ENCODE measurements around the gene SNRK. TPM values are rescaled to one million over a fixed set of nuclear protein-coding genes. Genes with fewer than 3 reads are reported as not detected.
A peak's percentile ranks its signal among the peaks of the same experiment; 100 is the strongest.

The SNRK gene
- polyA plus RNA-seq, 3 donors: 12.8 to 19.7 (median 16.1) TPM

GRCh38 chr3:43291546-43291945 lies 5.2 kb downstream of the SNRK start:
- Histone ChIP-seq H3K27me3 (ENCODE audit: control insufficient read depth in 2 of 2, insufficient read depth in 2 of 2, low read length in 2 of 2) (no peaks in the 10 kb centered on the region), H3K36me3 (replicated peaks in 1 of 2; ENCODE audit: control insufficient read depth in 1 of 2, insufficient read depth in 2 of 2, low read length in 2 of 2) (no peaks in the 10 kb centered on the region), H3K9me3 (replicated peaks in 1 of 2; ENCODE audit: control insufficient read depth in 1 of 2, insufficient read depth in 1 of 2, low read length in 2 of 2) (no peaks in the 10 kb centered on the region), H4K20me1 (ENCODE audit: insufficient read depth, low read length) (peaks cover 79% of the 10 kb centered on the region), H3K4me2 (replicated peaks; ENCODE audit: extremely low read depth, low read length, poor library complexity, severe bottlenecking) (peak overlapping the region; percentile 94), H3K9ac (ENCODE audit: insufficient read depth, low read length, poor library complexity, severe bottlenecking) (peak overlapping the region; percentile 33), H2AFZ (ENCODE audit: insufficient read depth, low read depth, low read length, poor library complexity, severe bottlenecking) (no peak overlapping the region), H3K27ac (ENCODE audit: low read depth in 1 of 2, low read length in 2 of 2) (peak overlapping the region in 1 of 2 donors; percentile 92), H3K4me1 (ENCODE audit: control insufficient read depth in 1 of 2, insufficient read depth in 2 of 2, low read length in 2 of 2) (peaks cover 80 to 93% of the 10 kb centered on the region in 2 donors), H3K4me3 (replicated peaks in 1 of 3; ENCODE audit: low read depth in 2 of 3, low read length in 3 of 3) (peak overlapping the region in 1 of 3 experiments; percentile 92), H3K79me2 (ENCODE audit: insufficient read depth, low read length) (peaks cover 99% of the 10 kb centered on the region)
- Mint-ChIP-seq H3K4me1 (peaks cover 79% of the 10 kb centered on the region), H3K27ac (peak overlapping the region; percentile 81 to 97 (median 90)), H3K9me3 (peaks cover 0 to 1% (median 0%) of the 10 kb centered on the region in 7 donors), H3K36me3 (peaks cover 15 to 16% of the 10 kb centered on the region in 2 donors), H3K4me3 (peak overlapping the region; percentile 34 to 82), H3K27me3 (ENCODE audit: low read depth in 3 of 3) (peaks cover 0 to 2% (median 0%) of the 10 kb centered on the region in 3 donors)
- DNase-seq: no peak
- no peak for TF ChIP-seq CTCF (IDR thresholded peaks at IDR 0.05)
- WGBS (ENCODE audit: insufficient coverage): no CpG with 5 or more reads among the region's 1 CpG
- intact Hi-C loops (cut with micrococcal nuclease): loop anchor here in 1 of 2 donors (5.0 kb wide), 1 partner anchor 34 kb away; no protein-coding TSS in a partner anchor

DNA sequence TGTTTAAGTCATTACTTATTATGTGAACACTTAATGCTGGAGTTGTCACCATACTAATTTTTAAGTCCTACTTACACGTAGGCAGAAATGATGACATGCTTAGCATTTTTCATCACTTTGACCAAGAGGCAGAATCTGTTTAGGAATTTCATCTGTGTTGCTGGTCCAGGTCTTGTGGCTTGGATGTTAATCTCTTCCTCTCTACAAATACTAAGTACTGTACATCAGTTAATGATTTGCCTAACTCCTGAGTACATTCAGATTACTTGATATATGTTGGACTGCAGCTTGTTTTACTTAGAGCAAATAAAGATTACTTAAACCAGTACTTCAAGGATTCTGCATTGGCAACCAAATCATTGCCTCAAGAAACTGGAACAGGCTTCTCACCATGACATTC lies 8.6 kb downstream of the SNRK start:
- H3K9ac ChIP-seq (ENCODE audit: insufficient read depth, low read length, poor library complexity, severe bottlenecking): no peak overlapping the region
- DNase-seq: no peak
- H3K27me3 ChIP-seq (ENCODE audit: control insufficient read depth in 2 of 2, insufficient read depth in 2 of 2, low read length in 2 of 2): no peaks in the 10 kb centered on the region
- H3K4me3 ChIP-seq (replicated peaks in 1 of 3; ENCODE audit: low read depth in 2 of 3, low read length in 3 of 3): no peak overlapping the region
- peak overlapping the region; percentile 9 for H3K4me2 ChIP-seq (replicated peaks; ENCODE audit: extremely low read depth, low read length, poor library complexity, severe bottlenecking)
- Mint-ChIP-seq H3K36me3 (peaks cover 19% of the 10 kb centered on the region in 2 donors), H3K27me3 (ENCODE audit: low read depth in 3 of 3) (peaks cover 0 to 2% (median 0%) of the 10 kb centered on the region in 3 donors), H3K4me3 (no peak overlapping the region), H3K27ac (peak overlapping the region in 4 of 7 donors; percentile 66 to 84 (median 70)), H3K9me3 (no peaks in the 10 kb centered on the region), H3K4me1 (peaks cover 86% of the 10 kb centered on the region)
- H3K27ac ChIP-seq (ENCODE audit: low read depth in 1 of 2, low read length in 2 of 2): peak overlapping the region in 1 of 2 donors; percentile 63
- TF ChIP-seq CTCF (IDR thresholded peaks at IDR 0.05): no peak
- H2AFZ ChIP-seq (ENCODE audit: insufficient read depth, low read depth, low read length, poor library complexity, severe bottlenecking): no peak overlapping the region
- H3K36me3 ChIP-seq (replicated peaks in 1 of 2; ENCODE audit: control insufficient read depth in 1 of 2, insufficient read depth in 2 of 2, low read length in 2 of 2): peaks cover 2 to 5% of the 10 kb centered on the region in 2 donors
- peaks cover 72 to 88% of the 10 kb centered on the region in 2 donors for H3K4me1 ChIP-seq (ENCODE audit: control insufficient read depth in 1 of 2, insufficient read depth in 2 of 2, low read length in 2 of 2)
- no CpG with 5 or more reads among the region's 1 CpG for WGBS (ENCODE audit: insufficient coverage)
- no peaks in the 10 kb centered on the region for H3K9me3 ChIP-seq (replicated peaks in 1 of 2; ENCODE audit: control insufficient read depth in 1 of 2, insufficient read depth in 1 of 2, low read length in 2 of 2)
- intact Hi-C loops (cut with micrococcal nuclease): loop anchor here in 1 of 2 donors (5.0 kb wide), 1 partner anchor 38 kb away; no protein-coding TSS in a partner anchor
- peaks cover 100% of the 10 kb centered on the region for H3K79me2 ChIP-seq (ENCODE audit: insufficient read depth, low read length)
- peaks cover 97% of the 10 kb centered on the region for H4K20me1 ChIP-seq (ENCODE audit: insufficient read depth, low read length)

All from CD14-positive monocyte (primary cell).